Fibroblast of lung (primary cell): ENCODE results near the gene UBR4.

Experiments
- EZH2 ChIP-seq: IDR thresholded peaks from 2 replicates; pipeline ENCODE4 v1.5.1; 2012; ENCODE audit warnings: low read length, control low read depth, mild to moderate bottlenecking; ENCODE audit errors: missing control alignments
- TF ChIP-seq, protein P1 (sequence below), 2 donors: IDR thresholded peaks in 1 of 2; conservative IDR thresholded peaks in 1 of 2; 1 replicate in 1 of 2; 2 replicates in 1 of 2; pipeline ENCODE4 v1.5.1; 2011 to 2012; ENCODE audit warnings: low read length in 2 of 2, control low read depth in 1 of 2, inconsistent platforms in 1 of 2, low read depth in 1 of 2, mild to moderate bottlenecking in 1 of 2

DNA sequence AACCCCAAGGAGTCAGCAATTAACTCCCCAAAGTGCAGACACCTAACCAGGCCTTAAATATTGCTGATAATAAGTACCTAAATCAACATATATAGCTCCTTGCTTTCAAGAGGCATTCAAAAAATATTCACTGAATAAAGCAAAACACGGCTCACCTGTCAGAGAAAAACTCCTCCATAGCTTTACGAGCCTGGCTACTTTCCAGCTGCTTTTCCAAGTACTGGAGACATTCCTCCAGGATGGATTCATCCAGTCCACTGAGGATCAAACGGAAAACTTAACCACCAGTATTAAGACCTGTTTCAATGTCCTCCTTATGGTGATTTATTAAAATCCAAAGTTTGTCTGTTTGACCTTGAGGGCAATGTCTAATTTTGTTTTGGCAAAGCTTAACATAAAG is 44.6 kb downstream of the UBR4 start:
- TF ChIP-seq, protein P1, sequence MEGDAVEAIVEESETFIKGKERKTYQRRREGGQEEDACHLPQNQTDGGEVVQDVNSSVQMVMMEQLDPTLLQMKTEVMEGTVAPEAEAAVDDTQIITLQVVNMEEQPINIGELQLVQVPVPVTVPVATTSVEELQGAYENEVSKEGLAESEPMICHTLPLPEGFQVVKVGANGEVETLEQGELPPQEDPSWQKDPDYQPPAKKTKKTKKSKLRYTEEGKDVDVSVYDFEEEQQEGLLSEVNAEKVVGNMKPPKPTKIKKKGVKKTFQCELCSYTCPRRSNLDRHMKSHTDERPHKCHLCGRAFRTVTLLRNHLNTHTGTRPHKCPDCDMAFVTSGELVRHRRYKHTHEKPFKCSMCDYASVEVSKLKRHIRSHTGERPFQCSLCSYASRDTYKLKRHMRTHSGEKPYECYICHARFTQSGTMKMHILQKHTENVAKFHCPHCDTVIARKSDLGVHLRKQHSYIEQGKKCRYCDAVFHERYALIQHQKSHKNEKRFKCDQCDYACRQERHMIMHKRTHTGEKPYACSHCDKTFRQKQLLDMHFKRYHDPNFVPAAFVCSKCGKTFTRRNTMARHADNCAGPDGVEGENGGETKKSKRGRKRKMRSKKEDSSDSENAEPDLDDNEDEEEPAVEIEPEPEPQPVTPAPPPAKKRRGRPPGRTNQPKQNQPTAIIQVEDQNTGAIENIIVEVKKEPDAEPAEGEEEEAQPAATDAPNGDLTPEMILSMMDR (conservative IDR thresholded peaks at IDR 0.05 in 1 of 2, IDR thresholded peaks at IDR 0.05 in 1 of 2; ENCODE audit: low read depth in 1 of 2, low read length in 2 of 2): no peak
- no peak for TF ChIP-seq EZH2
